ENCODE measurements around the gene SEC63. TPM values are rescaled to one million over a fixed set of nuclear protein-coding genes. Genes with fewer than 3 reads are reported as not detected.
"Not testable (repeated sequence)": the region's sequence is repeated elsewhere in the genome, so short reads cannot be mapped to it uniquely, and the experiment has no call there.

Gene SEC63
- total and polyA plus RNA-seq, 9 donors = 33.8 to 198 (median 122) TPM

DNA sequence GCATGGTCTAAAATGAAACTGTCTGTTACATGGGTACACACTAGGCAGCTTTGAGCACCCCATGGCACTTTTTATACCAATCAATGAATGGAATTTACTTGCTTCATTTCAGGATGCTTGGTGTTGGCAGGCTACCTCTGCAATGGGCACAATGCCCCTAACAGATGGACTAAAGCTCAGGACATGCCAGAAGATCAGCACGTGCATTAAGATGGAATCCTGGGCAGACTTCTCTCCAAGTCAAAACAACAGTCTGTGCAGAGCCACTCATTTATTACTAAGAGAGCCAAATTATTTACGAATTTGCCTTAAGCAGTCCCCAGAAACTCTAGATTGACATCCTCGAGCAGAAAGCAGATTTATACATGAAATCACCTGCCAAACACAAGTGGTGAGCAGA lies 78.1 kb downstream of the SEC63 start:
- Histone ChIP-seq H3K27ac (no peak overlapping the region), H3K9me3 (no peaks in the 10 kb centered on the region), H3K27me3 (no peaks in the 10 kb centered on the region), H3K36me3 (no peaks in the 10 kb centered on the region), H3K4me3 (no peak overlapping the region), H3K4me1 (ENCODE audit: insufficient read depth) (no peaks in the 10 kb centered on the region)
- WGBS, 3 donors = 63 to 77% (median 76%) methylated on average over 3 of the region's 3 CpGs
- no peak for TF ChIP-seq POLR2A (IDR thresholded peaks at IDR 0.05)
- no peak for DNase-seq
- intact Hi-C loops (cut with DNase I) = no loop called here

- no peak overlapping the region for H3K4me3 ChIP-seq
- H3K27me3 ChIP-seq = no peaks in the 10 kb centered on the region
- 97 to 100% (median 98%) methylated on average over 1 of the region's 1 CpG for WGBS, 3 donors
- no peaks in the 10 kb centered on the region for H3K36me3 ChIP-seq
- no peaks in the 10 kb centered on the region for H3K9me3 ChIP-seq
- no peaks in the 10 kb centered on the region for H3K4me1 ChIP-seq (ENCODE audit: insufficient read depth)
- intact Hi-C loops (cut with DNase I) = no loop called here
- no peak for TF ChIP-seq CTCF (IDR thresholded peaks at IDR 0.05)
- TF ChIP-seq EP300 (IDR thresholded peaks at IDR 0.05) = no peak
- no peak for TF ChIP-seq POLR2A (IDR thresholded peaks at IDR 0.05)
- no peak overlapping the region for H3K27ac ChIP-seq
- no peak for DNase-seq
These were observed 80.0 kb downstream of the SEC63 start for GRCh38 chr6:107877968-107878367.

- H3K9me3 ChIP-seq = no peaks in the 10 kb centered on the region
- intact Hi-C loops (cut with DNase I) = no loop called here
- 94 to 95% (median 95%) methylated on average over 2 of the region's 2 CpGs for WGBS, 3 donors
- H3K4me3 ChIP-seq = no peak overlapping the region
- H3K27me3 ChIP-seq = no peaks in the 10 kb centered on the region
- no peaks in the 10 kb centered on the region for H3K36me3 ChIP-seq
- no peak for DNase-seq
- H3K4me1 ChIP-seq (ENCODE audit: insufficient read depth) = no peaks in the 10 kb centered on the region
- H3K27ac ChIP-seq = no peak overlapping the region
- no peak for TF ChIP-seq EP300 (IDR thresholded peaks at IDR 0.05)
- no peak for TF ChIP-seq CTCF (IDR thresholded peaks at IDR 0.05)
These were observed 86.0 kb downstream of the SEC63 start for GRCh38 chr6:107871976-107872375.

DNA sequence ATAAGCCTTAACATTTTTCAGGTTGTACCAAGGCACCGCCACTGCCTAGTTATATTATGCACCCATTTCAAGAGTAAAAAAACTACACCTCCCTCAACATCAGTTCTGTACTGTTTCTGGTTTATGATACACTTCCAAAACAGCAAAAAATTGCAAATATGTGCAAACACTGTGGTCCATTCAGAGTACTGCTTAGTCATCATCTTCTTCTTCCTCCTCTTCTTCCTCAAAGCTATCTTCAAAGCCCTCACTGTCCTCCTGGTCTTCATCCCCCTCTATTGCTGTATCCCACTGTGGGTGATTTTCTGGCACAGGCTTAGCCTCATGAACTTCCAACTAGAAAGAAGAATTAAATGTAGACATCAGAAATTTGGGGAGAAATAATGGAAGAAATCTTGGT lies 86.5 kb downstream of the SEC63 start:
- 96 to 100% (median 97%) methylated on average over 1 of the region's 1 CpG for WGBS, 3 donors
- H3K36me3 ChIP-seq; H3K4me3 ChIP-seq; H3K9me3 ChIP-seq; intact Hi-C loops (cut with DNase I); DNase-seq; H3K27ac ChIP-seq; H3K4me1 ChIP-seq (ENCODE audit: insufficient read depth); H3K27me3 ChIP-seq: not testable (repeated sequence)

DNA sequence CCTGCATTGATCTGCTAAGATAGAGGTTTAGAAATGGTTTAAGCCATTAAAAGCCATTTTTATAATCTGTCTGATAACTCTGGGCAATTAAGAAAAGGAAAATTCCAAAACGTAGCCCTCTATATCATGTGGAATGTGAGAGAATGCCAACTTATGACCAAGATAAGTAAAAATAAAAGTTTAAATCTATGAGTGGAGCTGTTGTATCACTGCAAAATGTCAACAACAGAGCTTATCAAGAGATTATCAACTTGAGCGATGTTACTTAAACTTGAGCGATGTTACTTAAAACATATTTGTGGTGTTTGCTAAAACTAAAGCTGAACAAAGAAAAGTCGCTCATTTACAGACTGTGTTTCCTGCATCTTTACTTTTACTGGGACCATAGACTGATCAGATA lies 87.0 kb downstream of the SEC63 start:
- WGBS, 3 donors = 79 to 84% (median 80%) methylated on average over 4 of the region's 4 CpGs
- Histone ChIP-seq H3K4me1 (ENCODE audit: insufficient read depth) (no peaks in the 10 kb centered on the region), H3K27ac (no peak overlapping the region), H3K4me3 (no peak overlapping the region), H3K36me3 (no peaks in the 10 kb centered on the region), H3K9me3 (no peaks in the 10 kb centered on the region), H3K27me3 (no peaks in the 10 kb centered on the region)
- no peak for DNase-seq
- TF ChIP-seq POLR2A (IDR thresholded peaks at IDR 0.05) (no peak), EP300 (IDR thresholded peaks at IDR 0.05) (no peak), CTCF (IDR thresholded peaks at IDR 0.05) (no peak)
- intact Hi-C loops (cut with DNase I) = no loop called here

GRCh38 chr6:107870381-107870780 lies 87.6 kb downstream of the SEC63 start:
- no peak overlapping the region for H3K27ac ChIP-seq
- H3K27me3 ChIP-seq = no peaks in the 10 kb centered on the region
- no peak overlapping the region for H3K4me3 ChIP-seq
- H3K4me1 ChIP-seq (ENCODE audit: insufficient read depth) = no peaks in the 10 kb centered on the region
- intact Hi-C loops (cut with DNase I) = no loop called here
- no peaks in the 10 kb centered on the region for H3K9me3 ChIP-seq
- 46 to 60% (median 49%) methylated on average over 1 of the region's 1 CpG for WGBS, 3 donors
- TF ChIP-seq CTCF (IDR thresholded peaks at IDR 0.05) (no peak), EP300 (IDR thresholded peaks at IDR 0.05) (no peak), POLR2A (IDR thresholded peaks at IDR 0.05) (no peak)
- no peak for DNase-seq
- no peaks in the 10 kb centered on the region for H3K36me3 ChIP-seq

All from ovary (tissue), 9 donors.